Measurements from ENCODE around the gene TTYH3.

- no peak for TF ChIP-seq CTCF (IDR thresholded peaks at IDR 0.05)
- no peak for TF ChIP-seq POLR2A (IDR thresholded peaks at IDR 0.05)
Observed at GRCh38 chr7:2687881-2688318, 56.1 kb downstream of the TTYH3 start, which contains the start of gene AMZ1.

All from thyroid gland (tissue), 4 donors.